Mucosa of descending colon (tissue), 3 donors: Measurements from ENCODE around the gene UTP15. TPM values are rescaled to one million over a fixed set of nuclear protein-coding genes. Genes with fewer than 3 reads are reported as not detected.

Experiments
- ATAC-seq: fragments of 200-7000 bp; cut with Tn5 transposase; one replicate; pipeline ENCODE4 v1.9.1; 2020; ENCODE audit warnings: mild to moderate bottlenecking, moderate library complexity
- DNase-seq, 3 donors: peaks; one replicate each; pipeline ENCODE4 v3.0.0-alpha.2; 2020
- H3K36me3 ChIP-seq: fragments of 200-600 bp; one replicate; pipeline ENCODE4 v1.8.0; 2021; ENCODE audit warnings: low read depth, mild to moderate bottlenecking
- H3K4me1 ChIP-seq: fragments of 200-600 bp; one replicate; pipeline ENCODE4 v1.8.0; 2021; ENCODE audit warnings: low read depth, mild to moderate bottlenecking
- H3K4me3 ChIP-seq: fragments of 200-600 bp; one replicate; pipeline ENCODE4 v1.8.0; 2021; ENCODE audit warnings: mild to moderate bottlenecking
- H3K9me3 ChIP-seq: fragments of 200-600 bp; one replicate; pipeline ENCODE4 v1.8.0; 2021; ENCODE audit warnings: mild to moderate bottlenecking
- intact Hi-C, 2 donors: fragments of 100-400 bp; cut with DNase I in 1 of 2; cut with micrococcal nuclease in 1 of 2; formaldehyde crosslinking; loops; one replicate each; pipeline versions ENCODE4 v1.11.0 to v1.11.1; 2022; cut with DNase I, micrococcal nuclease
- total RNA-seq, 3 donors: library from RNA; stranded (reverse); fragmentation: NEBNext Ultra II Directional in 2 of 3; extraction: Animal tissue kit (Norgen Biotek cat#: 25700) in 2 of 3; gene quantifications; one replicate each; pipeline versions ENCODE4 v1.2.1 to v1.2.4, GENCODE V29; 2021 to 2023
- TF ChIP-seq, protein P1 (sequence below): fragments of 200-600 bp; IDR thresholded peaks from one replicate; pipeline ENCODE4 v1.8.0; 2022; ENCODE audit warnings: antibody characterized with exemption, mild to moderate bottlenecking
- donor health status: DM: no; HTN: no; CAD: no; lungs with moderate emphysema.
- donor health status: DM: no; HTN: no; CAD: no.
- donor health status: DM: no; HTN: yes; CAD: no.

UTP15 gene
- total RNA-seq, 3 donors from 2014 or later = 11.9 to 15.0 (median 13.5) TPM

- intact Hi-C loops = no loop called here
- no peak for DNase-seq
- H3K9me3 ChIP-seq = no peaks in the 10 kb centered on the region
- no peak overlapping the region for H3K4me3 ChIP-seq
- no peak for ATAC-seq
- H3K4me1 ChIP-seq = no peaks in the 10 kb centered on the region
- H3K36me3 ChIP-seq = no peaks in the 10 kb centered on the region
- TF ChIP-seq, protein P1, sequence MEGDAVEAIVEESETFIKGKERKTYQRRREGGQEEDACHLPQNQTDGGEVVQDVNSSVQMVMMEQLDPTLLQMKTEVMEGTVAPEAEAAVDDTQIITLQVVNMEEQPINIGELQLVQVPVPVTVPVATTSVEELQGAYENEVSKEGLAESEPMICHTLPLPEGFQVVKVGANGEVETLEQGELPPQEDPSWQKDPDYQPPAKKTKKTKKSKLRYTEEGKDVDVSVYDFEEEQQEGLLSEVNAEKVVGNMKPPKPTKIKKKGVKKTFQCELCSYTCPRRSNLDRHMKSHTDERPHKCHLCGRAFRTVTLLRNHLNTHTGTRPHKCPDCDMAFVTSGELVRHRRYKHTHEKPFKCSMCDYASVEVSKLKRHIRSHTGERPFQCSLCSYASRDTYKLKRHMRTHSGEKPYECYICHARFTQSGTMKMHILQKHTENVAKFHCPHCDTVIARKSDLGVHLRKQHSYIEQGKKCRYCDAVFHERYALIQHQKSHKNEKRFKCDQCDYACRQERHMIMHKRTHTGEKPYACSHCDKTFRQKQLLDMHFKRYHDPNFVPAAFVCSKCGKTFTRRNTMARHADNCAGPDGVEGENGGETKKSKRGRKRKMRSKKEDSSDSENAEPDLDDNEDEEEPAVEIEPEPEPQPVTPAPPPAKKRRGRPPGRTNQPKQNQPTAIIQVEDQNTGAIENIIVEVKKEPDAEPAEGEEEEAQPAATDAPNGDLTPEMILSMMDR = no peak
These were observed 37.3 kb upstream of the UTP15 start for GRCh38 chr5:73528248-73528647.

- H3K4me3 ChIP-seq = no peak overlapping the region
- DNase-seq (no peak), ATAC-seq (no peak)
- TF ChIP-seq, protein P1 = no peak
- H3K9me3 ChIP-seq = no peaks in the 10 kb centered on the region
- intact Hi-C loops = no loop called here
- no peaks in the 10 kb centered on the region for H3K36me3 ChIP-seq
- H3K4me1 ChIP-seq = no peaks in the 10 kb centered on the region
These were observed 36.5 kb upstream of the UTP15 start for GRCh38 chr5:73529081-73529480.

- intact Hi-C loops = no loop called here
- DNase-seq (no peak), ATAC-seq (no peak)
- TF ChIP-seq, protein P1 = no peak
- no peak overlapping the region for H3K4me3 ChIP-seq
- H3K9me3 ChIP-seq = no peaks in the 10 kb centered on the region
- H3K36me3 ChIP-seq = no peaks in the 10 kb centered on the region
- no peaks in the 10 kb centered on the region for H3K4me1 ChIP-seq
These were observed 34.2 kb upstream of the UTP15 start for GRCh38 chr5:73531356-73531755.

DNA sequence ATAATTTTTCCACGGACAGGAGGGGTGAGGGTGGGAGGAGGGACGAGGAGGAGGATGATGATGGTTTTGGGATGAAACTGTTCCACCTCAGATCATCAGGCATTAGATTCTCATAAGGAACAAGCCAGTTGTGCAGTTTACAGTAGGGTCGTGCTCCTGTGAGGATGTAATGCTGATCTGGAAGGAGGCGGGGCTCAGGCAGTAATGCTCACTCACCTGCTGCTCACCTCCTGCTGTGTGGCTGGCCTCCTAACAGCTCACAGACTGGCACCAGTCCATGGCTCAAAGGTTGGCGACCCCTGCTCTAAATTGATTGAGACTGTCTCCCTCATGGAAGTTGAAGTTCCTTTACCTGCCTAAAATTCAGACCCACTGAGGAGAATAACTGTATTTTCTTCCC, 33.3 kb upstream of the UTP15 start:
- Histone ChIP-seq H3K4me3 (no peak overlapping the region), H3K9me3 (no peaks in the 10 kb centered on the region), H3K36me3 (no peaks in the 10 kb centered on the region), H3K4me1 (peaks cover 2% of the 10 kb centered on the region)
- ATAC-seq (peak; percentile 43), DNase-seq (no peak)
- intact Hi-C loops = no loop called here
- TF ChIP-seq, protein P1 = no peak

DNA sequence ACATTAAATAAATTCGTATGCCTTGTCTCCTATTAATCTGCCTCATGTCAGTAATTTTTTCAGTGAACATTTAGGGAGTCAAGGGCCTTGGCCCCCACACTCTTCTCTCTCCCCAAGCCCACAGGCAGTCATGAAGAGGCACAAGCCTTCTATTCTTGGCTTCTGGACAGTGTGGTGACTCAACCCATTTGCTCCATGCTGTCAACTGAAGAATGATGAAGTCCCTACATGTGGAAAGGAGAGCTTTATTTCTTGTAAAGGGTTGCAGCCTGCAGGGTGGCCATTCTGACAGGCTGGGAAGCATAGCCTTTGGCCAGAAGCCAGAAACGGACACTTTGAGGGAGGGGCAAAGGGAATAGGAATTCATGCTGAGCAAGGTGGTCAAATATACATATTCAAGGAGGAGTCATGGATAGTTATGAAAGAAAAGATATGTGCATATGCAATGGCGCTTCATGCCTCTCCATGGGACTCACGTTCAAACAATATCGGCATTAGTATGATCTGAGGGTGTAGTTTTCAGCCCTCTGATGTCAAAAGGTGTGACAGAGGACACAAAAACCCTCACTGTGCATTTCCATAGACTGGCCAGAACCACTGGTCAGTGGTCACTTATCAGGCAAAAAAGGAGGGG, 31.4 kb upstream of the UTP15 start:
- TF ChIP-seq, protein P1 = no peak
- H3K4me3 ChIP-seq = no peak overlapping the region
- no peak for DNase-seq
- no peaks in the 10 kb centered on the region for H3K36me3 ChIP-seq
- no peaks in the 10 kb centered on the region for H3K9me3 ChIP-seq
- no peak for ATAC-seq
- H3K4me1 ChIP-seq = peaks cover 2% of the 10 kb centered on the region
- intact Hi-C loops = no loop called here

- intact Hi-C loops = no loop called here
- TF ChIP-seq, protein P1 = no peak
- Histone ChIP-seq H3K36me3 (no peaks in the 10 kb centered on the region), H3K4me3 (no peak overlapping the region), H3K9me3 (no peaks in the 10 kb centered on the region), H3K4me1 (peaks cover 2% of the 10 kb centered on the region)
- ATAC-seq (no peak), DNase-seq (no peak)
These were observed 30.6 kb upstream of the UTP15 start for GRCh38 chr5:73534971-73535370.
